HG02938 (cell line): ENCODE results near the gene POLR3E.

Source experiments
- ATAC-seq: cut with Tn5 transposase; IDR thresholded peaks from one replicate; pipeline ENCODE4 v1.9.1; 2021; ENCODE audit warnings: mild to moderate bottlenecking, moderate library complexity; ENCODE audit not compliant: unreplicated experiment

Gene POLR3E

GRCh38 chr16:22297114-22297870 is at the start of gene POLR3E:
Gene POLR3E (plus strand): TSS chr16:22297409. CDS start chr16:22302969, 5,560 bp downstream.
- ATAC-seq: peak; percentile 80

GRCh38 chr16:22250522-22250921 is 46.7 kb upstream of the POLR3E start:
- ATAC-seq: no peak

DNA sequence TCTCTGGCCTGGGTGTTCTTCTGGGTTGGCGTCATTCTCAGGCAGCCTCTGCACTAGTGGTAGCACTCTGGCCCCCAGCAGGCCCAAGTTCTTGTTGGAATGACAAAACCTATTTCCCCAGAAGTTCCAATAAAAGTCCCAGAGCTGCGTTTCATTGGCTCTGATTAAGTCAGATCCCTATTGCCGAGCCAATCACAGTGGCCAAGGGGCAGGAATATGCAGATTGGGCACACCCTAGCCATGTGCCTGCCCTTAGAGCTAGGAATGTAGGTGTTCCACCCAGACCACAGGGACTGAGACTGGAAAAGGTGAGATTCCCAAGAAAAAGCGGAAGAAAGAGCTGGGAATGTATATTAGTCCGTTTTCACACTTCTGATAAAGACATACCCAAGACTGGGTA is 44.9 kb upstream of the POLR3E start:
- no peak for ATAC-seq

- no peak for ATAC-seq
Measured at GRCh38 chr16:22253272-22253671, 43.9 kb upstream of the POLR3E start.

GRCh38 chr16:22255335-22255734 is 41.9 kb upstream of the POLR3E start:
- ATAC-seq: no peak

DNA sequence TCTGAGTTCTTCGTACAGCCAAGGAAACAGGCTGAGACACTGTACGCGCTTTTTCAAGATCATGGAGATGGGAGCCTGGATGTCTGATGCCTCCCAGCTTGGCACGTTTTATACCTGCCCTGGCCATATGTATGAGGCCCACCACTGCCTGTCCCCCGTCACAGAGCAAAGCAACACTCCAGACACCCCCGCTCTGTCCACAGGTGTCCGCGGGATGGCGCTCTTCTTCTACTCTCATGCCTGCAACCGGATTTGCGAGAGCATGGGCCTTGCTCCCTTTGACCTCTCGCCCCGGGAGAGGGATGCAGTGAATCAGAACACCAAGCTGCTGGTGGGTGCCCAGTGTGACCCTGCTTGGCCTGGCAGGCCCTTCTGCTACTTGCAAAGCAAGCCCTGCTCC is 39.8 kb upstream of the POLR3E start:
- ATAC-seq: no peak

GRCh38 chr16:22260490-22260889 is 36.7 kb upstream of the POLR3E start:
- no peak for ATAC-seq

- no peak for ATAC-seq
Measured at GRCh38 chr16:22262460-22262859, 34.7 kb upstream of the POLR3E start.

DNA sequence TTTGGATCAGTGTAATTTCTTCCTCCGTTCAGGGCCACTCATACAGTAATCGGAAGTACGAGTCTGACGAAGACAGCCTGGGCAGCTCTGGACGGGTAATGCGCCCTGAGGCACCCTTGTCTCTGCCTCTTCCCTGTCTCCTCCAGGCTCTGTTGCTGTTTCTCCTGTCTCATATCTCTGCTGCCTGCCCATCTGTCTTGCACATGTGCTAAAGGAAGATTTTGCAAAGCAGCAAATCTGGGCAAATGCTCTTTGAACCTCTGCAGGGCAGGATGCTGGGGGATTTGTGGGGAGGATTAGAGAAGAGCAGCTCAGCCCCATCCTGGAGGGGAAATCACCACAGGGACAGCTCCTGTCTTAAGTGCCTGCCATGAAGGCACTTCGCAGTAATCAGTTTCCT is 32.4 kb upstream of the POLR3E start:
- no peak for ATAC-seq

GRCh38 chr16:22265351-22265750 is 31.9 kb upstream of the POLR3E start:
- ATAC-seq: no peak

DNA sequence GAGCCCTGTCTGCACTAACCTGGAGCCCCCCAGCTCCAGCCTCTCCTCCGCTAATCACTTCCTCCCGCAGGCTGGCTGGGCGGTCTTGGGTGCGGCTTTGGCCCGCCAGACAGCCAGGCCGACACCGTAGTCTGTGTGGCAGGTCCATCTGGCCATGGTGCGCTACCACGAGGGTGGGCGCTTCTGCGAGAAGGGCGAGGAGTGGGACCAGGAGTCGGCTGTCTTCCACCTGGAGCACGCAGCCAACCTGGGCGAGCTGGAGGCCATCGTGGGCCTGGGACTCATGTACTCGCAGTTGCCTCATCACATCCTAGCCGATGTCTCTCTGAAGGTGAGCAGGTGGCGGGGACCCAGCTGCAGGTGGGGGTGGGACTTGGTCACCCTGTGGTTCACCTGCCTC is 30.7 kb upstream of the POLR3E start:
- no peak for ATAC-seq

DNA sequence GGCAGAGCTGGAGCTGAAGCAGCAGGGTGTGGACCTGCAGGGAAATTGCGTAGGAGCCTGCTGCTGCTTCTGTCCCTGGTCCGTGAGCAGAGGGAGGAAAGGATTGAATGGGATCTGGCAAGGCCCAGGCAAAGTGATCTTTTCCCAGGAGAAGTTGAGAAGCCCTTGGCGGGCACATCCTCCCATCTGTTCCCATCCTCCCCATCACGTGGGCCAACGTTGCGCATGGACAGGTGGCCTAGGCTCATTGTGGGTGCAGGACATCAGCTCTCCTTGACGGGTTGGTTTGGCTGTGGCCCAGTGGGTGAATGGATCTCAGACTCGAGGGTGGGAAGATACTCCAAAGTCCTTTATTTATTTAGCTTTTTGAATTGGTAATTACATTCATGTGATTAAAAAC is 29.4 kb upstream of the POLR3E start:
- no peak for ATAC-seq

- ATAC-seq: no peak
Measured at GRCh38 chr16:22270525-22270924, 26.7 kb upstream of the POLR3E start.

DNA sequence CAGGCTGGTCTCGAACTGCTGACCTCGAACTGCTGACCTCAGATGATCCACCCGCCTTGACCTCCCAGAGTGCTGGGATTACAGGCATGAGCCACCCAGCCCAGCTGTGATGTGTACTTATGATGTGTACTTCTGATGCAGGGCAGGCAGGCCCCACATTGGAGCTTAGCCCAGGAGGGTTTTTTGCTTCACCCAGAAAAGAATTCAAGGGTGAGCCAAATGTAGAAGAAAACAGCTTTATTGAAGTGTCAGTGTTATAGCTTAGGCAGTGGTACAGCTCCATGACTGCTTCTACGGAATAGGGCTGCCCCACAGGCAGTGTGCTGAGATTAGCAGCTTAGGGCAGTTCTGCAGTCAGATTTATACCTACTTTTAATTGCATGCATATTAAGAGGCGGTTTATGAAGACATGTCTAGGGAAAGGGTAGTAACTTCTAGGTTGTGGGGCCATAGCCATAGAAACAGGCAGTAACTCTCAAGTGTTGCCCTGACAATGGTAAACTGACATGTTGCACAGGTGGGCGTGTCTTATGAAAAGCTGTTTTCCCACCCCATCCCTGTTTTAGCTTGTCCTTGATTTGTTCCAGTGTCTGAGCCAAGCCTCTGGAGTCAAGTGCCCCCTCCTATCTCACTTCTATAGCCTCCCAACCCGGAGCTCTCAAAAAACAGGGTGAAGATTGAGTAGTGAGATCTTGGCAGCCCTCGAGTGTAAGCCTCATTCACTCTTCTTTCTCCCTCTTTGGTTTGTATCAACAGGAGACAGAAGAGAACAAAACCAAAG is 24.1 kb upstream of the POLR3E start:
- no peak for ATAC-seq

- ATAC-seq: no peak
Measured at GRCh38 chr16:22274916-22275315, 22.3 kb upstream of the POLR3E start.

DNA sequence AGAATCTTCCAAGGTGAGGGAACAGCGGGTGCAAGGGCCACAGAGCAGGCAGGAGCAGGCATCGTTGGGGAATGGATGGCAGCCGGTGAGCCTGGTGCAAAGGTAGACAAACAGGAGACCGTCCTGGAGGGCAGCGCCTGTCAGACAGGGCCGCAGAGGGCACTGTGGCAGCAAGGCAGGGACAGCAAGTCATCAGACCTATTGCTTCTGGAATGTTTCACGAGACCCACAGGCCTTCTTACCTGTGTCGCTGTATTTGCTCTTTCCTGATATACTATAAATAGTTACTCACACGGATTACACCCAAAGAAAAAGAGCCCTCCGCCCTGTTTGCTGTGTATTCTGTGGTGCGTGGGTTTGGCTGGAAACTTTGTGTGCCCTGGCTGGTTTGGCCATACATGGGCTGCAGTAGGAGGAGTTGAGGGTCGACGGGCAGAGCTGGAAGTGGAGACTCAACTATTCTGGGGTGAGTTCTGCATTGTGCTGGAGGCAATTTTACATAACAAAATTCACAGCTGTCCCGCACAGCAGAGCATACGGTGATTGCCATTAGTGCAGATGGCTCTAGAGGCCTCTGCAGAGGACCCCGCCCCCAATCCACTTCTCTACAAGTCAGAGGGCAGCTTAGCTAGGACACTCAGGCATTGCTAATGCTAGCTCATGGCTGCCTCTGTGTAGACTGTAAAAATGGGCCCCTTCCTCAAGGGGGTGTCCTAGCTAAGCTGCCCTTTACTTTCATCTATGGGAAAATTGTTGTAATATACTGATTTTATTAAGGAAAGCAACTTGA is 18.6 kb upstream of the POLR3E start:
- ATAC-seq: no peak

DNA sequence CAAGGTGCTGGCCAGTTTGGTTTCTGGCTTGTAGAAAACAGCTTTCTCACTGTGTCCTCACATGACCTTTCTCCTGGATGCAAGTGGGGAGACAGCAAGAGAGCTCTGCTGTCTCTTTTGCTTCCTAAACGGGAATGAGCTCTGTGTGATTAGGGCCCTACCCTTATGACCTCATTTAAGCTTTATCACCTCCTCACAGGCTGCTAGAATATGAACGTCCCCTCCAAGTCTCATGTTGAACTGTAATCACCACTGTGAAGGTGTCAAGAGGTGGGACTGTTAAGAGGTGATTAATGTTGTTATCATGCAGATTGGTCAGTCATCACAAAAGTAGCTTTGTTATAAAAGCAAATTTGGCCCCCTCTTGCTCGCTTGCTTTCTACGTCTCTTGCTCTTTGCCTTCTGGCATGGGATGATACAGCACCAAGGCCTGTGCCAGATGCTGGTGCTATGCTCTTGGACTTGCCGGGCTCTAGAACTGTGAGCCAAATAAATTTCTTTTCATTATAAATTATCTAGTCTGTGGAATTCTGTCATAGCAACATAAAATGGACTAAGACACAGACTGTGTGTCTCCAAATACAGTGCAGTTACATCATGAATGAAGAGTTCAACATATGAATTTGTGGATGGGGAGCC is 14.8 kb upstream of the POLR3E start:
- ATAC-seq: no peak

- no peak for ATAC-seq
Measured at GRCh38 chr16:22284637-22285036, 12.6 kb upstream of the POLR3E start.

- ATAC-seq: no peak
Measured at GRCh38 chr16:22285080-22285479, 12.1 kb upstream of the POLR3E start.

GRCh38 chr16:22291020-22291419 is 6.2 kb upstream of the POLR3E start:
- no peak for ATAC-seq

- no peak for ATAC-seq
Measured at GRCh38 chr16:22291860-22292318, 5.3 kb upstream of the POLR3E start.
